ENCODE measurements around the gene S100A7. TPM values are rescaled to one million over a fixed set of nuclear protein-coding genes. Genes with fewer than 3 reads are reported as not detected.

Gene S100A7
- total and polyA plus RNA-seq, 9 of the 15 experiments (the other 6 are each of a cell fraction or from before 2014, with no cell fraction given): not detected

DNA sequence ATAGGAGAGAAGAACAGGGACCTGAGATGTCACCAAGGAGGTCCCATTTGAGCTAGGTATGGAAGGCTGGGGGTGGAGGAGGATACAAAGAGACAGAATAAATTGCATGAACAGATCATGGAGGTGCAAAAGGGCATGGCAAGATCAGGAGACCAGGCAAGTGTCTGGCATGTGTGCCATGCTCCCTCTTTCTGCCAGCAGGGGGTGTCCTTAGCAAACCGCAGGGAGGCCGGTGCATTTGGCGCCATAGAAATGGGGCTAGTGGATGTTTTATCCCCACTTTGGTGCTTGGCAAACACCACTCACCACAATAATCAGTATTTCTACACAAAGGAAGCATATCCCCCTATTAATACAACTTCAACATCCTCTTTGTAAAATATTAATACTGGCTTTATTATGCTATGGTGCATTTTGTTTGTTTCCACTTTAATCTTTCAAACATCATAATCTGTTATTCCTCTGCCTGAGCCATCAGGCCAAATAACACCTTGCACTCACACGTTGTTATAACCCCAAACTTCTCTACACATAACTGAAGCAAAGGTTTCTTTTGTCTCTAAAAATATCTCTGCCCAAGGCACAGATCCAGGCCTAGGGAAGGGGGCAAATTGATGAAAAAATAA is 49.4 kb upstream of the S100A7 start:
- WGBS (ENCODE audit: insufficient coverage, low coverage, missing lambda C conversion rate): 7% methylated on average over 4 of the region's 4 CpGs
- intact Hi-C loops (cut with micrococcal nuclease): loop anchor here (5.0 to 10.0 kb wide), 3 partner anchors 162 to 477 kb away; partner anchors contain the start of genes ILF2, RAB13 and SLC27A3
- Histone ChIP-seq H3K36me3 (ENCODE audit: control insufficient read depth, insufficient read depth, low read length) (no peaks in the 10 kb centered on the region), H3K27ac (ENCODE audit: extremely low read depth, low read depth, low read length) (no peak overlapping the region), H3K27me3 (ENCODE audit: control insufficient read depth in 2 of 2, insufficient read depth in 2 of 2, low read length in 2 of 2) (no peaks in the 10 kb centered on the region), H3K9me3 (replicated peaks; ENCODE audit: control insufficient read depth, insufficient read depth, low read depth, low read length) (no peaks in the 10 kb centered on the region), H3K4me3 (no peak overlapping the region), H3K4me2 (ENCODE audit: insufficient read depth, low read length) (no peak overlapping the region), H3K79me2 (ENCODE audit: control insufficient read depth, insufficient read depth, low read length) (no peaks in the 10 kb centered on the region), H4K20me1 (replicated peaks; ENCODE audit: control insufficient read depth, insufficient read depth, low read length) (no peaks in the 10 kb centered on the region), H3K4me1 (replicated peaks in 1 of 2; ENCODE audit: control insufficient read depth in 2 of 2, insufficient read depth in 2 of 2, low read length in 2 of 2) (peaks cover 0 to 11% of the 10 kb centered on the region in 2 experiments; a peak in 2 of 5 replicates), H3K9ac (ENCODE audit: insufficient read depth in 1 of 2, low read depth in 2 of 2, low read length in 2 of 2) (peak overlapping the region in 1 of 2 experiments; percentile 2; a peak in 1 of 4 replicates), H3K9me1 (ENCODE audit: control insufficient read depth, insufficient read depth, low read length) (no peaks in the 10 kb centered on the region), H2AFZ (ENCODE audit: low read depth, low read length) (peak overlapping the region; percentile 73)
- POLR2A ChIA-PET: interaction anchor here (0.6 kb wide), 1 partner anchor 109 kb away, joined by 3 read pairs; no protein-coding TSS in a partner anchor
- CTCF ChIA-PET (ENCODE audit: low intra/inter-chr PET ratio): interaction anchor here (0.6 to 4.6 kb wide), 7 partner anchors 10 to 1471 kb away, joined by 3 to 58 read pairs (median 4); partner anchors contain the start of genes HAX1, RAB13 and S100A2
- in situ Hi-C loops (cut with MboI): loop anchor here (5.0 to 10.0 kb wide), 3 partner anchors 55 to 475 kb away; partner anchors contain the start of genes RAB13 and S100A2
- FAIRE-seq (peak; percentile 85), DNase-seq (ENCODE audit: extremely low read depth in 1 of 4, low spot score in 3 of 4) (peak; percentile 68 to 75 (median 71)), ATAC-seq (peak; percentile 84)
- BruUV-seq (replicated peaks): no TSS peak
- TF ChIP-seq, protein P1, sequence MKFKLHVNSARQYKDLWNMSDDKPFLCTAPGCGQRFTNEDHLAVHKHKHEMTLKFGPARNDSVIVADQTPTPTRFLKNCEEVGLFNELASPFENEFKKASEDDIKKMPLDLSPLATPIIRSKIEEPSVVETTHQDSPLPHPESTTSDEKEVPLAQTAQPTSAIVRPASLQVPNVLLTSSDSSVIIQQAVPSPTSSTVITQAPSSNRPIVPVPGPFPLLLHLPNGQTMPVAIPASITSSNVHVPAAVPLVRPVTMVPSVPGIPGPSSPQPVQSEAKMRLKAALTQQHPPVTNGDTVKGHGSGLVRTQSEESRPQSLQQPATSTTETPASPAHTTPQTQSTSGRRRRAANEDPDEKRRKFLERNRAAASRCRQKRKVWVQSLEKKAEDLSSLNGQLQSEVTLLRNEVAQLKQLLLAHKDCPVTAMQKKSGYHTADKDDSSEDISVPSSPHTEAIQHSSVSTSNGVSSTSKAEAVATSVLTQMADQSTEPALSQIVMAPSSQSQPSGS (CRISPR knock-in tag; IDR thresholded peaks at IDR 0.05): no peak
- TF ChIP-seq HEY1 (CRISPR knock-in tag; IDR thresholded peaks at IDR 0.05; ENCODE audit: borderline replicate concordance): no peak
- TF ChIP-seq FUS (optimal IDR thresholded peaks at IDR 0.05; ENCODE audit: low read depth, low read length): no peak
- no peak for TF ChIP-seq TAF9B (IDR thresholded peaks at IDR 0.05; ENCODE audit: partially characterized antibody)
- TF ChIP-seq, protein P2, sequence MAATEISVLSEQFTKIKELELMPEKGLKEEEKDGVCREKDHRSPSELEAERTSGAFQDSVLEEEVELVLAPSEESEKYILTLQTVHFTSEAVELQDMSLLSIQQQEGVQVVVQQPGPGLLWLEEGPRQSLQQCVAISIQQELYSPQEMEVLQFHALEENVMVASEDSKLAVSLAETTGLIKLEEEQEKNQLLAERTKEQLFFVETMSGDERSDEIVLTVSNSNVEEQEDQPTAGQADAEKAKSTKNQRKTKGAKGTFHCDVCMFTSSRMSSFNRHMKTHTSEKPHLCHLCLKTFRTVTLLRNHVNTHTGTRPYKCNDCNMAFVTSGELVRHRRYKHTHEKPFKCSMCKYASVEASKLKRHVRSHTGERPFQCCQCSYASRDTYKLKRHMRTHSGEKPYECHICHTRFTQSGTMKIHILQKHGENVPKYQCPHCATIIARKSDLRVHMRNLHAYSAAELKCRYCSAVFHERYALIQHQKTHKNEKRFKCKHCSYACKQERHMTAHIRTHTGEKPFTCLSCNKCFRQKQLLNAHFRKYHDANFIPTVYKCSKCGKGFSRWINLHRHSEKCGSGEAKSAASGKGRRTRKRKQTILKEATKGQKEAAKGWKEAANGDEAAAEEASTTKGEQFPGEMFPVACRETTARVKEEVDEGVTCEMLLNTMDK (IDR thresholded peaks at IDR 0.05; ENCODE audit: borderline replicate concordance, insufficient read depth, low read depth, low read length, poor library complexity, severe bottlenecking): peak; percentile 58
- 0 out of 2 replicates have a peak, but pooled peaks have one; percentile 8 for TF ChIP-seq KLF16 (IDR thresholded peaks at IDR 0.05)
- TF ChIP-seq, protein P3, sequence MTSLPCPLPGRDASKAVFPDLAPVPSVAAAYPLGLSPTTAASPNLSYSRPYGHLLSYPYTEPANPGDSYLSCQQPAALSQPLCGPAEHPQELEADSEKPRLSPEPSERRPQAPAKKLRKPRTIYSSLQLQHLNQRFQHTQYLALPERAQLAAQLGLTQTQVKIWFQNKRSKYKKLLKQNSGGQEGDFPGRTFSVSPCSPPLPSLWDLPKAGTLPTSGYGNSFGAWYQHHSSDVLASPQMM (CRISPR knock-in tag; IDR thresholded peaks at IDR 0.05): no peak
- TF ChIP-seq POLR3G (IDR thresholded peaks at IDR 0.05; ENCODE audit: extremely low read depth, insufficient read length, insufficient replicate concordance): no peak
- TF ChIP-seq, protein P4, sequence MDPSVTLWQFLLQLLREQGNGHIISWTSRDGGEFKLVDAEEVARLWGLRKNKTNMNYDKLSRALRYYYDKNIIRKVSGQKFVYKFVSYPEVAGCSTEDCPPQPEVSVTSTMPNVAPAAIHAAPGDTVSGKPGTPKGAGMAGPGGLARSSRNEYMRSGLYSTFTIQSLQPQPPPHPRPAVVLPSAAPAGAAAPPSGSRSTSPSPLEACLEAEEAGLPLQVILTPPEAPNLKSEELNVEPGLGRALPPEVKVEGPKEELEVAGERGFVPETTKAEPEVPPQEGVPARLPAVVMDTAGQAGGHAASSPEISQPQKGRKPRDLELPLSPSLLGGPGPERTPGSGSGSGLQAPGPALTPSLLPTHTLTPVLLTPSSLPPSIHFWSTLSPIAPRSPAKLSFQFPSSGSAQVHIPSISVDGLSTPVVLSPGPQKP (CRISPR knock-in tag; IDR thresholded peaks at IDR 0.05): no peak
- TF ChIP-seq MECOM (CRISPR knock-in tag; IDR thresholded peaks at IDR 0.05): no peak
- no peak for TF ChIP-seq SRSF1 (IDR thresholded peaks at IDR 0.05; ENCODE audit: low read depth, low read length)
- TF ChIP-seq ZNF24 (IDR thresholded peaks at IDR 0.05): no peak
- TF ChIP-seq HDAC1 (IDR thresholded peaks at IDR 0.05): peak in 1 of 2 experiments; percentile 22; a peak in 1 of 4 replicates
- no peak for TF ChIP-seq BMI1 (IDR thresholded peaks at IDR 0.05; ENCODE audit: low read length)
- TF ChIP-seq POLR2H (tag; IDR thresholded peaks at IDR 0.05; ENCODE audit: low read depth): no peak
- TF ChIP-seq CBFB (CRISPR knock-in tag; IDR thresholded peaks at IDR 0.05): peak; percentile 94
- TF ChIP-seq MYC (IDR thresholded peaks at IDR 0.05; ENCODE audit: low read depth, low read length): peak; percentile 65; the same call in 1 of the 2 replicates
- no peak for TF ChIP-seq MYC (CRISPR knock-in tag; IDR thresholded peaks at IDR 0.05; ENCODE audit: borderline replicate concordance, low read depth)

All from K562 (cell line).